HG02642 (cell line): ENCODE results near the gene ERO1A.
"Not testable (repeated sequence)": the region's sequence is repeated elsewhere in the genome, so short reads cannot be mapped to it uniquely, and the experiment has no call there.

Source experiments
- ATAC-seq: cut with Tn5 transposase; IDR thresholded peaks from one replicate; pipeline ENCODE4 v1.9.1; 2021; ENCODE audit warnings: mild to moderate bottlenecking; ENCODE audit not compliant: unreplicated experiment, poor library complexity

Gene ERO1A

DNA sequence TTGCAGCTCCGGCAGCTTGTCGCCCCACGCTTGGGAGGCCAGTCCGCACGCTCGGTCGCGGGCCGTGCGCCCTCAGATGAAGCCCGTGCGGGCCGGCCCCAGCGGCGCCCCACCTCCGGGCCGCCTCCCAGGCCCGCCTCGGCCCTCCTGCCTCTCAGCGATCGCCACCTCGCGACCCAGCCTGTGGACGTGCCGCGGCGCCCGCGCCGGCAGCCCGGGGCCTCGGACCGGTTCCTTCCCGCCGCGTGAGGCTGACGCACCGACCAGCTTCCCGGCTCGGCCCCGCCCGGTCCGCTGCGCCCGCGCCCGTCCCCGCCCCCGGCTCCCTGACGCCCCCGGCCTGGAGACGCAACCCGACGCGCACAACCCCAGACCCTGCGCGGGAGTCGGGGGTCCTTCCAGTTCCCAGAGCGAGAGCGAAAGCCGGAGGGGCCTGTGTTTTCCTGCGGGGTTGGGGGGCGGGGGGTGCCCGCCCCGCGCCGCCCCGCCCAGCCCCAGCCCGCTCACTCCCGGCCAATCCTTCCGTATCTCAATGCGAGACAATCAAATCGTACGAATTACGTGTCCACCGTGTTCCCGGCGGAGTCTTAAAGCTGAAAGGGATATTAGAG lies at the start of gene ERO1A:
Gene ERO1A, minus strand, starts transcription at position 78 of the 611 bp plus-strand sequence. Its CDS starts 77 bp downstream, at position 1.
- peak; percentile 82 for ATAC-seq

DNA sequence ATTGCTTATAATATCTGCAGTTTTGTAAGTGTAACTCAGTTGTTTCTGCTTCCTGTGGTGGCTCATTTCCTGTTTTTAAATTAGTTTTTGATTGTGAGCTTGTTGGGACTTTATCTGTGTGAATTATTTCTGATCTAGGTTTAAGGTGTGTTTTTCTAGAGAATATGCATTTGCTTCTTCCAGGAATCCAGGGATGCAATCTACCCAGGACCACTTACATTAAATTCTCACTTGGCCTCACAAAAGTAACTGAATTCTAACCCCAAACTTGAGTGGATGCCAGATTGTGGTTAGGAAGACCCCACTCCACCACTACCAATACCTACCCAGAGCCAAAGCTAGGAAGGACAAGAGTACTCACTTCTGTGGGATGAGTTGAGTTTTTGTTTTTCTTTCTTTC lies 46.5 kb upstream of the ERO1A start:
- ATAC-seq: peak; percentile 20

DNA sequence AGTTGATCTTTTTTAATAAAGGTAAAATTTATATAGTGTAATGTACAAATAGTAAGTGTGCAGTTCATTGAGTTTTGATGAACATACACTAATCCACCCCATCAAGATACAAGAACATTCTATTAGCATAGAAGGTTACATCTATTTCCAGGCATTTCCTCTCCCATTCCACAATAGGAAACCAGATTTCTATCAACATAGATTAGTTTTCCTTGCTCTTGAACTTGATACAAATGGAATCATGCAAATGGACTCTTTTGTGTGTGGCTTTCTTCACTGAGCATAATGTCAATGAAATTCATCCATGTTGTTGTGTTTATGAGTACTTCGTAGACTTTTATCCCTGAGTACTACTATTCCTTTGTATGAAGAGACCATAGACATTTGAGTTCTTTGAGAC lies 45.4 kb upstream of the ERO1A start:
- ATAC-seq: no peak

- no peak for ATAC-seq
Measured at GRCh38 chr14:52738409-52738808, 43.1 kb upstream of the ERO1A start.

DNA sequence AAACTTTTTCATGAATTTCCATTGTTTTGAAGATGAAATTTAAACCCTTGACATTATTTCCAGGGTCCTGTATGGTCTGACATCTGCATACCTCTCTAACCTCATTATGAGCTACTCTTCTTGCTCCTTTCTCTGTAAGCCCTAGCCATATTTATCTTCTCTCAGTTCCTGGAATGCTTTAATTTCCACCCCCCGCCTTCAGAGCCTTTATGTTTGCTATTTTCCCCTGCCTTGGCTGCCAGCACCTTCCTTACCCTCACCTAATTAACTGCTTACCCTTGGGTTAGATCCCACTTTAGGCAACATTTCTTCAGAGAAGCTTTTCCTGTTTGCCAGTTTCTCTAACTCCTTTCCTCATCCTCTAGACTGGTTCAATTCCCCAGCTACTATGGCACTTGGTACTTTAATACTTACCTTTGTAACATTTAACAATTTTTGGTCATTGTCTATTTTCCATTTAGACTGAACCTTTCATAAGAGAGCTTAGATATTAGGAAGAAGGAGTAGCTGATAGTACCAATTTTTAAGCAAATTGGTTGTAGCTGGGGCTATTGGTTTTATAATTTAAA lies 40.6 kb upstream of the ERO1A start:
- ATAC-seq: no peak

GRCh38 chr14:52733824-52734223 lies 38.5 kb upstream of the ERO1A start:
- no peak for ATAC-seq

DNA sequence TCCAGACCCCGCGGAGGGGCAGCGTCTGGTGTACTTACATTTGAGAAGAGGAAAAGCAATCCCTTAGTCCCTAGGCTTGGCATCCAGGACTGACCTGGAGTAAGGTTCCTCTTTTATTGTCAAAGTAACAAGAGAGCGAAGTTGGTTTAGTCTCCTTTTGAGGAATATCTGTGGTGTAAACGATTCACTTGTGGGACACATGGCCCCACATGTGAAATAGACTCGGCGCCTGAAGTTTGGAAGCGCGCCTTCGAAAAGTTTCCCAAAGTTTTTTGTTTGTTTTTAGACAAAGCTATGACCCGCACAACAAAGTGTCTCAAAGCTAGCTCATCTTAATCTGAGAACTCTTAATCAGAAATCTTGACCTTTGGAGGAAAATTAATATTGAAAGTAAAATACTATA lies 35.4 kb upstream of the ERO1A start:
- no peak for ATAC-seq

DNA sequence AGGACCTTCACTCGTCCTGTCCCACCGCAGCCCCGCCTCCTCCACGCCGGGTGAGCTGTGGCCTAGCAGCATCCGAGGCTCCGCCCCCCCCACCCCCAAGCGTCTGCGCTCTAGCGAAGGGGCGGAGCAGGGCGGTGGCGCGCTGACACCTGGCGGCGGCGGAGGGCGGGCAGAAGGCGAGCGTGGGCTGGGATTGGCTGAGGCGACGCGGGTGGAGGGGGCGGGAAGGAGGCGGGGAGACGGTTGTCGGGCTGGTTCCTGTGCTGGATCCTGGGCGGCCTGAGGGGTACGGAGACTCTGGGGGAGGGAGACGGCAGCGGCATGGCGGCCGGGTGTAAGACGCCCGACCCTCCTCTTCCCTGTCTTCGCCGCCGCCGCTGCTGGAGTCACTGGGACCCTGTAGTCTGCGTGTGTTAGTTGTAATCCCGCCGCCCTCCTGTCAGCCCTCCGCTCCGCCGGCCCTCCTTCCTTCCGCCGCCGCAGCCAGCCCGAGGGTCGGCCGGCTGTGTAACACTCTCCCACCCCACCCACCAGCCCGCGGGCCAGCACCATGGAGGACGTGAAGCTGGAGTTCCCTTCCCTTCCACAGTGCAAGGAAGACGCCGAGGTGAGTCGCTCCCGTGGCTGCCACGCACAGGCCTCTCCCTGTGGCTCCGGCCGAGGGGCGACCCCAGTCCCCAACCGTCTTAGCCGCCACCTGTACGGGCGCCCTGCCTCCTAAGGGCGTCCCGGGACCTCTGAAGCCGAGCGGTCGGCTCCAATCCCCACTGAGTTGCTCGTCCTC lies 34.8 kb upstream of the ERO1A start, which contains the start of gene STYX:
Gene STYX, plus strand, starts transcription at position 242 of the 784 bp plus-strand sequence. Its CDS starts 309 bp downstream, at position 551.
- peak; percentile 95 for ATAC-seq

DNA sequence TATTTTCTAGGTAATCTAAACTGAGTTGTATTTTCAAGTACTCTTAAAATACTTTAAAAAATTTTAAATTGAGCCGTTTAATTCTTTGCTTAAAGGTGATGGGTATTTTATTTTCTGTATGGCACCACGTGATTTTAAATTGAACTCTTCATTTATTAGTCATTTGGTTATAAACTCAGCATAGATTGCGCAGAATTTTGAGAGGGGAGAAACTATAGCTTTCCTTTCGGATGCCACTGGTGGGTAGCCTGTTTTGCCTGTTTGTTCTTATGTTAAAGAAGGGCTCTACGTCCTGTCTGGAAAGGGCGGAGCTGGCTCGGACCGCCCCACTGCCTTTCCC lies 34.2 kb upstream of the ERO1A start:
- no peak for ATAC-seq

- ATAC-seq: not testable (repeated sequence)
Measured at GRCh38 chr14:52729035-52729434, 33.7 kb upstream of the ERO1A start.

- not testable (repeated sequence) for ATAC-seq
Measured at GRCh38 chr14:52727509-52727908, 32.2 kb upstream of the ERO1A start.

GRCh38 chr14:52724360-52724644 lies 28.9 kb upstream of the ERO1A start:
- ATAC-seq: no peak

GRCh38 chr14:52723514-52724359 lies 28.4 kb upstream of the ERO1A start:
- ATAC-seq: no peak

GRCh38 chr14:52716155-52716554 lies 20.8 kb upstream of the ERO1A start:
- no peak for ATAC-seq

DNA sequence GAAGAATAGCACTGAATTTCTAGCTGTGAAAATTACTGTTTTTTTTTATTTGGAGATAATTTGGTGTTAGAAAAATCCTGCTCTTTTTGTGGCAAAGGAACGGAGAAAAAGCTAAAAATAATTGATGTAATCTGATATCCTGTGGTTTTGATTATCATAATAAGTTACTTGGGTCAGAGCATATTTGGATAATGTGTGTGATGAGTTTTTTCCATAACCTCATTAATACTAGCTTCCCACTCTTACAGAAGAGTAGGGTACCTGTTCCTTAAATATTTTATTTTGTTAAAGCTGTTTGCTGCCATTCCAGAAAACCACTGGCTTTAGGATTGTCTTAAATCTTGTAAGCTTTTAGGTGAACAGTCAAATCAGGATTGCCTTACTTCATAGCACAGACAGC lies 16.3 kb upstream of the ERO1A start:
- no peak for ATAC-seq

DNA sequence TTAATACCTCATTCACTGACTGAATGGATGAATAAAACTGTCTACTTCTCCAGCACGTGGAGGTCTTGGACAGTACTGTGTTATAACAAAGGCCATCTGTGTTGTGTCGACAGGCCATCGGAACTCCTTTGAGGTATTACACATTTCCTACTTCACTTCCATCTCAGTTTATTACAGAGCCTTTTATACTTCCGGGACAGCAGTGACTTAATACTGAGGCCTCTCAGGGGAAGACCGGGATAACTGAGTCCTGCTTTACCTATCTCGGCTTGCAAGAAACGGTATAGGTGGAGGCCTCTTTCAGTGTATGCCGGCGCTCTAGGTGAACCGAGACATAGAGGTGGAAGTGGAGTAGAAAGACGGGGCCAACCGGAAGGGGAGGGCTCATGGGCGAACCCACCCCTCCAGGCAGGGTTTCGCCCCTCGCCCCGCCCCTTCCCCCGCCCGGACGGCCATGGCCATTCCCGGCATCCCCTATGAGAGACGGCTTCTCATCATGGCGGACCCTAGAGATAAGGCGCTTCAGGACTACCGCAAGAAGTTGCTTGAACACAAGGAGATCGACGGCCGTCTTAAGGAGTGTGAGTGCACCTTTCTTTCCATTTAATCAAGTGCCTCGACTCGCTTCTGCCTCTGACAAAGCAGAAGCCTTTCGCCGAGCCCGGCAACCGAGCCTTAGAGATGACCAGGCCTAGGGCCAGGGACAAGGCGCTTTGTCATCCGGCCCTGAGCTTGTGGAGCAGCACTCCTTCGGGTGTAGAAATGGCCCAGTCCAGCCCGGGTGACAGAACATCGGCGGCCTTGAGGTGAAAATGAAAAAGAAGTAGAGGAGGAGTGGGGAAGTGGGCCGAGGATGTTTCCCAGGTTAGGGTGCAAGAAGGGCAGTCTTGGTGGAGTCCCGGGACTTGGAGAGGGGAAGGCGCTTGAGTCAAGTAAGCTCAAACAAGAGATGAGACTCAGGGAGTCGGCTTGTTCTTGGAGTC lies 11.7 kb upstream of the ERO1A start, which contains the start of gene PSMC6:
Gene PSMC6, plus strand, starts transcription at position 477 of the 983 bp plus-strand sequence. Its CDS starts 20 bp downstream, at position 497.
- peak; percentile 98 for ATAC-seq

DNA sequence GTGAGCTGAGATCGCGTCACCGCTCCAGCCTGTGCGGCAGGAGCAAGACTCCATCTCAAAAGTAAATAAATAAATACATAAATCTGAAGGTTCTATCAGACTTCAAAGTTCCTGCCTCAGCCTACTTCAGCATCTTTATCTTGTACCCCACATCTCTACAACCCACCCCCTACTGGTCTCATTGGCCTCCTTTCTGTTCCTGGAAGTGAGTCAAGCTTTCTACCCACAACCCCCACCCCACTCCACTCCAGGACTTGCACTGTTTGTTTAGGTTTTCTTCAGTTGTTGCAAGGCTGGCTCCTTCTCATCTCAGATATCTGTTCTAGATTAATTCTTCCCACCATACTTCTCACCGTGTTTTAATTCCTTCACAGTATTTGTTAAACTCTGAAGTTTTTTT lies 10.9 kb upstream of the ERO1A start:
- ATAC-seq: no peak

DNA sequence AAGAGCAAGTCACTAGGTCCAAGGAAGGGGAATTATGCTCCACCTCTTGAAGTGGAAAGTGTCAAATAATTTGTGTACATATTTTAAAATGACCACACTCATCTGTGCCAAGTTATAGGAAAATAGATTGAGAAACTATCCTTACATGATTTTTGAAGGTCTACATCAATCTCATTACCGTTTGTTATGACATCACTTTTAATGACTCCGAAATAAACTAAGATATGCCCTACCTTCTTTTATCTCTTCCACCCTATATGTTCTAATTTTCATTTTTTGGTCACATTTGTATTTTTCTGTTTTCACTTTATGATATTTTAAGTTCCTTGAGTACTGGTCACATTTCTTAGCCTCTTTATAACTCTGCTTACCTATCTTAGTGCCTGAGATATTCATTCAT lies 8.3 kb upstream of the ERO1A start:
- ATAC-seq: no peak

- ATAC-seq: no peak
Measured at GRCh38 chr14:52703225-52703624, 7.9 kb upstream of the ERO1A start.

- no peak for ATAC-seq
Measured at GRCh38 chr14:52701223-52701622, 5.9 kb upstream of the ERO1A start.
